ENCODE measurements around the gene PRDM16. TPM values are rescaled to one million over a fixed set of nuclear protein-coding genes. Genes with fewer than 3 reads are reported as not detected.
A peak's percentile ranks its signal among the peaks of the same experiment; 100 is the strongest.

The PRDM16 gene
- total RNA-seq, 1 experiment from 2014 or later = 0.17 TPM

- peaks cover 4 to 29% of the 10 kb centered on the region in 2 experiments for H3K4me1 Mint-ChIP-seq
Measured at GRCh38 chr1:3249231-3249630, 180.2 kb downstream of the PRDM16 start.

More at GRCh38 chr1:3249231-3249630, 180.2 kb downstream of the PRDM16 start:
- H3K9ac ChIP-seq (ENCODE audit: extremely low read depth, insufficient read length, low read length) = no peak overlapping the region
- H3K36me3 Mint-ChIP-seq (ENCODE audit: insufficient read depth in 1 of 3, low read depth in 3 of 3) = no peaks in the 10 kb centered on the region
- no peak overlapping the region for H3K56ac ChIP-seq (ENCODE audit: insufficient read length, low read depth, low read length)
- no peak overlapping the region for H2BK120ac ChIP-seq (ENCODE audit: low read depth, low read length, poor library complexity, severe bottlenecking)
- no peak overlapping the region for H2BK15ac ChIP-seq (ENCODE audit: low read depth, low read length)
- no CpG with 5 or more reads among the region's 9 CpGs for WGBS (ENCODE audit: extremely low coverage, insufficient read length, low lambda C conversion rate)
- H2AK5ac ChIP-seq (ENCODE audit: insufficient read length, low read length) = no peak overlapping the region
- H3K27ac Mint-ChIP-seq = 0 out of 7 replicates have a peak overlapping the region, but pooled peaks of 1 of the 3 experiments have one; percentile 28
- no peak overlapping the region for H4K91ac ChIP-seq (ENCODE audit: insufficient read length, low read depth, low read length)
- no peak overlapping the region for H2BK12ac ChIP-seq (ENCODE audit: insufficient read length, low read depth, low read length)
- no peaks in the 10 kb centered on the region; the same call in 1 of the 2 replicates for H3K79me2 ChIP-seq (ENCODE audit: insufficient read depth, low read length)
- H3K9me3 Mint-ChIP-seq = no peaks in the 10 kb centered on the region; a peak in 1 of 5 replicates
- no peak overlapping the region for H3K23ac ChIP-seq (ENCODE audit: insufficient read length, low read depth, low read length)
- no peak overlapping the region for H3K4me2 ChIP-seq (ENCODE audit: insufficient read depth, insufficient read length, low read length)
- no peaks in the 10 kb centered on the region for H3K23me2 ChIP-seq (ENCODE audit: insufficient read length, low read depth, low read length, poor library complexity, severe bottlenecking)
- no peak overlapping the region for H3K4ac ChIP-seq (ENCODE audit: low read depth, low read length)
- H2BK20ac ChIP-seq (ENCODE audit: low read depth, low read length, poor library complexity, severe bottlenecking) = no peak overlapping the region
- H3K4me1 ChIP-seq (ENCODE audit: insufficient read depth, low read length) = no peaks in the 10 kb centered on the region
- no peak overlapping the region for H3K14ac ChIP-seq (ENCODE audit: insufficient read depth, low read length)
- TF ChIP-seq, protein P1, sequence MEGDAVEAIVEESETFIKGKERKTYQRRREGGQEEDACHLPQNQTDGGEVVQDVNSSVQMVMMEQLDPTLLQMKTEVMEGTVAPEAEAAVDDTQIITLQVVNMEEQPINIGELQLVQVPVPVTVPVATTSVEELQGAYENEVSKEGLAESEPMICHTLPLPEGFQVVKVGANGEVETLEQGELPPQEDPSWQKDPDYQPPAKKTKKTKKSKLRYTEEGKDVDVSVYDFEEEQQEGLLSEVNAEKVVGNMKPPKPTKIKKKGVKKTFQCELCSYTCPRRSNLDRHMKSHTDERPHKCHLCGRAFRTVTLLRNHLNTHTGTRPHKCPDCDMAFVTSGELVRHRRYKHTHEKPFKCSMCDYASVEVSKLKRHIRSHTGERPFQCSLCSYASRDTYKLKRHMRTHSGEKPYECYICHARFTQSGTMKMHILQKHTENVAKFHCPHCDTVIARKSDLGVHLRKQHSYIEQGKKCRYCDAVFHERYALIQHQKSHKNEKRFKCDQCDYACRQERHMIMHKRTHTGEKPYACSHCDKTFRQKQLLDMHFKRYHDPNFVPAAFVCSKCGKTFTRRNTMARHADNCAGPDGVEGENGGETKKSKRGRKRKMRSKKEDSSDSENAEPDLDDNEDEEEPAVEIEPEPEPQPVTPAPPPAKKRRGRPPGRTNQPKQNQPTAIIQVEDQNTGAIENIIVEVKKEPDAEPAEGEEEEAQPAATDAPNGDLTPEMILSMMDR (conservative IDR thresholded peaks at IDR 0.05) = no peak
- no peak overlapping the region for H3K18ac ChIP-seq (ENCODE audit: insufficient read length, low read depth, low read length)
- no peak overlapping the region for H2BK5ac ChIP-seq (ENCODE audit: insufficient read length, low read length)
- no peaks in the 10 kb centered on the region for H4K20me1 ChIP-seq (ENCODE audit: control insufficient read depth, insufficient read depth, insufficient read length)
- H3K27me3 Mint-ChIP-seq (ENCODE audit: low read depth) = peaks cover 25% of the 10 kb centered on the region
- DNase-seq = no peak
- H3K27me3 ChIP-seq (ENCODE audit: insufficient read depth, low read length) = no peaks in the 10 kb centered on the region; the same call in 1 of the 2 replicates
- no peaks in the 10 kb centered on the region for H3K9me3 ChIP-seq (ENCODE audit: control insufficient read depth, low read depth, low read length)
- no peaks in the 10 kb centered on the region for H3K79me1 ChIP-seq (ENCODE audit: insufficient read depth, low read depth, low read length, poor library complexity, severe bottlenecking)
- no peak overlapping the region for H3K4me3 Mint-ChIP-seq
- H3T11ph ChIP-seq (ENCODE audit: low read length) = no peak overlapping the region
- H3K27ac ChIP-seq (ENCODE audit: insufficient read length, low read depth, low read length) = no peak overlapping the region
- H4K8ac ChIP-seq (replicated peaks; ENCODE audit: insufficient read length, low read depth, low read length) = no peak overlapping the region
- H2AFZ ChIP-seq (ENCODE audit: low read length) = no peak overlapping the region
- no peak overlapping the region for H4K5ac ChIP-seq (ENCODE audit: insufficient read length, low read depth, low read length)

Data from H9 (cell line).